ENCODE results near the gene C6orf89. TPM values are rescaled to one million over a fixed set of nuclear protein-coding genes. Genes with fewer than 3 reads are reported as not detected.

The C6orf89 gene
- total RNA-seq, 1 experiment from 2014 or later: 13.2 TPM

GRCh38 chr6:36841756-36842155 is 44.0 kb upstream of the C6orf89 start:
- H3K4me1 Mint-ChIP-seq: peaks cover 11% of the 10 kb centered on the region
- no peaks in the 10 kb centered on the region for H3K9me3 Mint-ChIP-seq
- H3K36me3 Mint-ChIP-seq: no peaks in the 10 kb centered on the region
- TF ChIP-seq MYBL2 (CRISPR knock-in tag; IDR thresholded peaks at IDR 0.05) (no peak), NR3C1 (CRISPR knock-in tag; conservative IDR thresholded peaks at IDR 0.05; ENCODE audit: low read depth) (no peak), HMGA2 (CRISPR knock-in tag; IDR thresholded peaks at IDR 0.05) (no peak), RORB (CRISPR knock-in tag; IDR thresholded peaks at IDR 0.05) (no peak), FOXP1 (CRISPR knock-in tag; IDR thresholded peaks at IDR 0.05; ENCODE audit: borderline replicate concordance) (no peak), ZNF423 (CRISPR knock-in tag; IDR thresholded peaks at IDR 0.05) (no peak)
- TF ChIP-seq, protein P1, sequence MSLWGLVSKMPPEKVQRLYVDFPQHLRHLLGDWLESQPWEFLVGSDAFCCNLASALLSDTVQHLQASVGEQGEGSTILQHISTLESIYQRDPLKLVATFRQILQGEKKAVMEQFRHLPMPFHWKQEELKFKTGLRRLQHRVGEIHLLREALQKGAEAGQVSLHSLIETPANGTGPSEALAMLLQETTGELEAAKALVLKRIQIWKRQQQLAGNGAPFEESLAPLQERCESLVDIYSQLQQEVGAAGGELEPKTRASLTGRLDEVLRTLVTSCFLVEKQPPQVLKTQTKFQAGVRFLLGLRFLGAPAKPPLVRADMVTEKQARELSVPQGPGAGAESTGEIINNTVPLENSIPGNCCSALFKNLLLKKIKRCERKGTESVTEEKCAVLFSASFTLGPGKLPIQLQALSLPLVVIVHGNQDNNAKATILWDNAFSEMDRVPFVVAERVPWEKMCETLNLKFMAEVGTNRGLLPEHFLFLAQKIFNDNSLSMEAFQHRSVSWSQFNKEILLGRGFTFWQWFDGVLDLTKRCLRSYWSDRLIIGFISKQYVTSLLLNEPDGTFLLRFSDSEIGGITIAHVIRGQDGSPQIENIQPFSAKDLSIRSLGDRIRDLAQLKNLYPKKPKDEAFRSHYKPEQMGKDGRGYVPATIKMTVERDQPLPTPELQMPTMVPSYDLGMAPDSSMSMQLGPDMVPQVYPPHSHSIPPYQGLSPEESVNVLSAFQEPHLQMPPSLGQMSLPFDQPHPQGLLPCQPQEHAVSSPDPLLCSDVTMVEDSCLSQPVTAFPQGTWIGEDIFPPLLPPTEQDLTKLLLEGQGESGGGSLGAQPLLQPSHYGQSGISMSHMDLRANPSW (CRISPR knock-in tag; conservative IDR thresholded peaks at IDR 0.05; ENCODE audit: low read depth): no peak
- TF ChIP-seq, protein P2, sequence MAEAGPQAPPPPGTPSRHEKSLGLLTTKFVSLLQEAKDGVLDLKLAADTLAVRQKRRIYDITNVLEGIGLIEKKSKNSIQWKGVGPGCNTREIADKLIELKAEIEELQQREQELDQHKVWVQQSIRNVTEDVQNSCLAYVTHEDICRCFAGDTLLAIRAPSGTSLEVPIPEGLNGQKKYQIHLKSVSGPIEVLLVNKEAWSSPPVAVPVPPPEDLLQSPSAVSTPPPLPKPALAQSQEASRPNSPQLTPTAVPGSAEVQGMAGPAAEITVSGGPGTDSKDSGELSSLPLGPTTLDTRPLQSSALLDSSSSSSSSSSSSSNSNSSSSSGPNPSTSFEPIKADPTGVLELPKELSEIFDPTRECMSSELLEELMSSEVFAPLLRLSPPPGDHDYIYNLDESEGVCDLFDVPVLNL (CRISPR knock-in tag; IDR thresholded peaks at IDR 0.05; ENCODE audit: borderline replicate concordance, low read depth): no peak
- TF ChIP-seq, protein P3, sequence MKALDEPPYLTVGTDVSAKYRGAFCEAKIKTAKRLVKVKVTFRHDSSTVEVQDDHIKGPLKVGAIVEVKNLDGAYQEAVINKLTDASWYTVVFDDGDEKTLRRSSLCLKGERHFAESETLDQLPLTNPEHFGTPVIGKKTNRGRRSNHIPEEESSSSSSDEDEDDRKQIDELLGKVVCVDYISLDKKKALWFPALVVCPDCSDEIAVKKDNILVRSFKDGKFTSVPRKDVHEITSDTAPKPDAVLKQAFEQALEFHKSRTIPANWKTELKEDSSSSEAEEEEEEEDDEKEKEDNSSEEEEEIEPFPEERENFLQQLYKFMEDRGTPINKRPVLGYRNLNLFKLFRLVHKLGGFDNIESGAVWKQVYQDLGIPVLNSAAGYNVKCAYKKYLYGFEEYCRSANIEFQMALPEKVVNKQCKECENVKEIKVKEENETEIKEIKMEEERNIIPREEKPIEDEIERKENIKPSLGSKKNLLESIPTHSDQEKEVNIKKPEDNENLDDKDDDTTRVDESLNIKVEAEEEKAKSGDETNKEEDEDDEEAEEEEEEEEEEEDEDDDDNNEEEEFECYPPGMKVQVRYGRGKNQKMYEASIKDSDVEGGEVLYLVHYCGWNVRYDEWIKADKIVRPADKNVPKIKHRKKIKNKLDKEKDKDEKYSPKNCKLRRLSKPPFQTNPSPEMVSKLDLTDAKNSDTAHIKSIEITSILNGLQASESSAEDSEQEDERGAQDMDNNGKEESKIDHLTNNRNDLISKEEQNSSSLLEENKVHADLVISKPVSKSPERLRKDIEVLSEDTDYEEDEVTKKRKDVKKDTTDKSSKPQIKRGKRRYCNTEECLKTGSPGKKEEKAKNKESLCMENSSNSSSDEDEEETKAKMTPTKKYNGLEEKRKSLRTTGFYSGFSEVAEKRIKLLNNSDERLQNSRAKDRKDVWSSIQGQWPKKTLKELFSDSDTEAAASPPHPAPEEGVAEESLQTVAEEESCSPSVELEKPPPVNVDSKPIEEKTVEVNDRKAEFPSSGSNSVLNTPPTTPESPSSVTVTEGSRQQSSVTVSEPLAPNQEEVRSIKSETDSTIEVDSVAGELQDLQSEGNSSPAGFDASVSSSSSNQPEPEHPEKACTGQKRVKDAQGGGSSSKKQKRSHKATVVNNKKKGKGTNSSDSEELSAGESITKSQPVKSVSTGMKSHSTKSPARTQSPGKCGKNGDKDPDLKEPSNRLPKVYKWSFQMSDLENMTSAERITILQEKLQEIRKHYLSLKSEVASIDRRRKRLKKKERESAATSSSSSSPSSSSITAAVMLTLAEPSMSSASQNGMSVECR (CRISPR knock-in tag; IDR thresholded peaks at IDR 0.05; ENCODE audit: borderline replicate concordance): no peak
- CTCF ChIA-PET: no interaction called here
- ATAC-seq (no peak), DNase-seq (ENCODE audit: low spot score) (no peak)
- POLR2A ChIA-PET: no interaction called here
- no peak overlapping the region for H3K4me3 Mint-ChIP-seq
- peaks cover 53% of the 10 kb centered on the region for H3K27me3 Mint-ChIP-seq (ENCODE audit: low read depth)
- H3K27ac Mint-ChIP-seq: no peak overlapping the region

DNA sequence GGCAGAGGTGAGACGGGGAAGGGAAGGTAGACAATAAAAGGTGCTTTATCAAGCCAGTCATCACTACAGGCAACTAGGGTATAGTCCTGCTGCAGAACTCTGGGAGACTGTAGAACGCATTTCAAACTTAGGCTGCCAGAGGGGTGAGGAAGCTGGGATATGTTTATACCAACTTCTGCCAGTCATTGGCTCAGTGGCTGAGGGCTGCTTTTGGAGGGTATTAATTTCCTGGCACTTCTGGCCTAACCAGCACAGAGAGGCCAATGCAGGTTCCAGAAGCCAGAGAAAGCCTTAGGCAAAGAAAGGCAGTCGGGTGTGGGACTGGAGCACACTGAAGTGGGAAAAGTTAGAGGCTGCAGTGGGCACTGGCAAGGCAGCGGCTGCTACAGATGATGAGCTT is 42.6 kb upstream of the C6orf89 start:
- H3K4me1 Mint-ChIP-seq: peaks cover 17% of the 10 kb centered on the region
- no peaks in the 10 kb centered on the region for H3K36me3 Mint-ChIP-seq
- H3K27ac Mint-ChIP-seq: no peak overlapping the region
- POLR2A ChIA-PET: no interaction called here
- no peaks in the 10 kb centered on the region for H3K9me3 Mint-ChIP-seq
- H3K27me3 Mint-ChIP-seq (ENCODE audit: low read depth): peaks cover 40% of the 10 kb centered on the region
- DNase-seq (ENCODE audit: low spot score) (no peak), ATAC-seq (no peak)
- H3K4me3 Mint-ChIP-seq: no peak overlapping the region
- CTCF ChIA-PET: interaction anchor here (0.9 to 1.3 kb wide), 3 partner anchors 33 to 84 kb away, joined by 3 read pairs; no protein-coding TSS in a partner anchor
- TF ChIP-seq, protein P4, sequence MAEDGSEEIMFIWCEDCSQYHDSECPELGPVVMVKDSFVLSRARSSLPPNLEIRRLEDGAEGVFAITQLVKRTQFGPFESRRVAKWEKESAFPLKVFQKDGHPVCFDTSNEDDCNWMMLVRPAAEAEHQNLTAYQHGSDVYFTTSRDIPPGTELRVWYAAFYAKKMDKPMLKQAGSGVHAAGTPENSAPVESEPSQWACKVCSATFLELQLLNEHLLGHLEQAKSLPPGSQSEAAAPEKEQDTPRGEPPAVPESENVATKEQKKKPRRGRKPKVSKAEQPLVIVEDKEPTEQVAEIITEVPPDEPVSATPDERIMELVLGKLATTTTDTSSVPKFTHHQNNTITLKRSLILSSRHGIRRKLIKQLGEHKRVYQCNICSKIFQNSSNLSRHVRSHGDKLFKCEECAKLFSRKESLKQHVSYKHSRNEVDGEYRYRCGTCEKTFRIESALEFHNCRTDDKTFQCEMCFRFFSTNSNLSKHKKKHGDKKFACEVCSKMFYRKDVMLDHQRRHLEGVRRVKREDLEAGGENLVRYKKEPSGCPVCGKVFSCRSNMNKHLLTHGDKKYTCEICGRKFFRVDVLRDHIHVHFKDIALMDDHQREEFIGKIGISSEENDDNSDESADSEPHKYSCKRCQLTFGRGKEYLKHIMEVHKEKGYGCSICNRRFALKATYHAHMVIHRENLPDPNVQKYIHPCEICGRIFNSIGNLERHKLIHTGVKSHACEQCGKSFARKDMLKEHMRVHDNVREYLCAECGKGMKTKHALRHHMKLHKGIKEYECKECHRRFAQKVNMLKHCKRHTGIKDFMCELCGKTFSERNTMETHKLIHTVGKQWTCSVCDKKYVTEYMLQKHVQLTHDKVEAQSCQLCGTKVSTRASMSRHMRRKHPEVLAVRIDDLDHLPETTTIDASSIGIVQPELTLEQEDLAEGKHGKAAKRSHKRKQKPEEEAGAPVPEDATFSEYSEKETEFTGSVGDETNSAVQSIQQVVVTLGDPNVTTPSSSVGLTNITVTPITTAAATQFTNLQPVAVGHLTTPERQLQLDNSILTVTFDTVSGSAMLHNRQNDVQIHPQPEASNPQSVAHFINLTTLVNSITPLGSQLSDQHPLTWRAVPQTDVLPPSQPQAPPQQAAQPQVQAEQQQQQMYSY (CRISPR knock-in tag; IDR thresholded peaks at IDR 0.05): no peak
- no peak for TF ChIP-seq NR3C1 (CRISPR knock-in tag; conservative IDR thresholded peaks at IDR 0.05; ENCODE audit: low read depth)

All from WTC11 (cell line).